GM12878 (cell line): ENCODE results near the gene PTPRD. TPM values are rescaled to one million over a fixed set of nuclear protein-coding genes. Genes with fewer than 3 reads are reported as not detected.

Experiments
- ATAC-seq: fragments of 200-7000 bp; cut with Tn5 transposase; 3 replicates; pipeline ENCODE4 v1.9.1; 2020; ENCODE audit warnings: mild to moderate bottlenecking, moderate library complexity
- BruUV-seq: library from RNA; stranded (reverse); fragments of 400-500 nt; replicated peaks from 2 replicates; lab custom pipeline; 2021; lab: Mats Ljungman, UMichigan
- CTCF ChIA-PET: fragments of 300-600 bp; sonication (Branson Sonifier 250); formaldehyde crosslinking; extraction: SDS; loops from one replicate; lab custom pipeline; 2021; ENCODE audit warnings: inconsistent platforms; lab: Yijun Ruan, JAX
- POLR2A ChIA-PET: fragments of 350-600 bp; formaldehyde crosslinking; extraction: SDS; loops from one replicate; lab custom pipeline; 2021; ENCODE audit warnings: inconsistent platforms; lab: Charles Lee
- RAD21 ChIA-PET: fragments of 300-600 bp; sonication (Branson Sonifier 250); formaldehyde crosslinking; loops from one replicate; lab custom pipeline; 2023; ENCODE audit warnings: antibody characterized with exemption; ENCODE audit not compliant: unreplicated experiment; lab: Charles Lee
- SMC1A ChIA-PET: fragments of 300-600 bp; sonication (Branson Sonifier 250); formaldehyde crosslinking; loops from one replicate; lab custom pipeline; 2023; ENCODE audit not compliant: unreplicated experiment, uncharacterized antibody; lab: Charles Lee
- DNase-seq: peaks from one replicate; pipeline ENCODE4 v3.0.0-alpha.2; 2011; ENCODE audit warnings: low read depth, low spot score
- FAIRE-seq: peaks from 3 replicates; lab custom pipeline; 2011; peaks lifted over from hg19 to GRCh38; lab: Jason Lieb, UNC
- H2AFZ ChIP-seq: 2 replicates; pipeline ENCODE4 v1.6.0; 2011; ENCODE audit warnings: low read depth, low read length, control low read depth; ENCODE audit not compliant: control insufficient read depth
- H3K27ac ChIP-seq: 2 replicates; pipeline ENCODE4 v1.5.1; 2011; ENCODE audit warnings: control low read depth; ENCODE audit not compliant: control insufficient read depth, insufficient read depth
- H3K27me3 ChIP-seq, 2 experiments: replicated peaks in 1 of 2; 2 replicates each; pipeline versions ENCODE4 v1.6.0 to v1.6.1; 2011; ENCODE audit warnings: low read length in 1 of 2; ENCODE audit not compliant: control insufficient read depth in 2 of 2, insufficient read depth in 2 of 2
- H3K36me3 ChIP-seq, 2 experiments: 2 replicates each; pipeline ENCODE4 v1.5.1; 2011; ENCODE audit warnings: low read length in 1 of 2; ENCODE audit not compliant: control insufficient read depth in 2 of 2, insufficient read depth in 2 of 2
- H3K4me1 ChIP-seq: 2 replicates; pipeline ENCODE4 v1.6.1; 2011; ENCODE audit warnings: mild to moderate bottlenecking, low read length, moderate library complexity, mixed read lengths; ENCODE audit not compliant: control insufficient read depth, insufficient read depth
- H3K4me2 ChIP-seq: 2 replicates; pipeline ENCODE4 v1.6.0; 2011; ENCODE audit warnings: control low read depth; ENCODE audit not compliant: control insufficient read depth, insufficient read depth
- H3K4me3 ChIP-seq: fragments of 200-600 bp; sonication (generic); 2 replicates; pipeline ENCODE4 v1.5.1; 2016
- H3K79me2 ChIP-seq: 2 replicates; pipeline ENCODE4 v1.6.0; 2011; ENCODE audit warnings: low read length; ENCODE audit not compliant: control insufficient read depth, insufficient read depth
- H3K9ac ChIP-seq: 2 replicates; pipeline ENCODE4 v1.8.0; 2011; ENCODE audit warnings: low read length, control low read depth, mixed read lengths; ENCODE audit not compliant: control insufficient read depth, insufficient read depth
- H3K9me3 ChIP-seq: replicated peaks from 3 replicates; pipeline ENCODE4 v1.5.1; 2011; ENCODE audit warnings: mild to moderate bottlenecking, low read length; ENCODE audit not compliant: control insufficient read depth, insufficient read depth
- H4K20me1 ChIP-seq: 2 replicates; pipeline ENCODE4 v1.6.0; 2011; ENCODE audit not compliant: control insufficient read depth, insufficient read depth
- BCL11A ChIP-seq: IDR thresholded peaks from 2 replicates; pipeline ENCODE4 v1.6.1; 2011; ENCODE audit warnings: low read depth, low read length
- CREB1 ChIP-seq: IDR thresholded peaks from 2 replicates; pipeline ENCODE4 v1.6.1; 2012; ENCODE audit warnings: low read depth, mild to moderate bottlenecking, inconsistent platforms
- CREM ChIP-seq: IDR thresholded peaks from 2 replicates; pipeline ENCODE4 v1.6.1; 2014; ENCODE audit warnings: antibody characterized with exemption, low read depth
- HDGF ChIP-seq: fragments of 450-650 bp; IDR thresholded peaks from 2 replicates; pipeline ENCODE4 v1.6.1; 2016; ENCODE audit warnings: antibody characterized with exemption
- PAX5 ChIP-seq: IDR thresholded peaks from 2 replicates; pipeline ENCODE4 v1.6.1; 2011; ENCODE audit warnings: low read depth, low read length, borderline replicate concordance
- POU2F2 ChIP-seq: IDR thresholded peaks from 3 replicates; pipeline ENCODE4 v1.6.1; 2011; ENCODE audit warnings: low read depth, mild to moderate bottlenecking, low read length, borderline replicate concordance
- RB1 ChIP-seq: fragments of 450-650 bp; formaldehyde crosslinking; IDR thresholded peaks from 2 replicates; pipeline ENCODE4 v1.6.1; 2017; ENCODE audit warnings: mild to moderate bottlenecking, borderline replicate concordance
- SKIL ChIP-seq: fragments of 450-650 bp; IDR thresholded peaks from 2 replicates; pipeline ENCODE4 v1.6.1; 2017; ENCODE audit warnings: mild to moderate bottlenecking, low read depth, inconsistent platforms; ENCODE audit not compliant: poor library complexity, severe bottlenecking
- ZBTB33 ChIP-seq: fragments of 450-650 bp; IDR thresholded peaks from 2 replicates; pipeline ENCODE4 v1.6.1; 2017; ENCODE audit warnings: mild to moderate bottlenecking
- ZSCAN29 ChIP-seq: fragments of 450-650 bp; IDR thresholded peaks from 2 replicates; pipeline ENCODE4 v1.6.1; 2017; ENCODE audit warnings: mild to moderate bottlenecking, moderate library complexity
- WGBS: methylation state at CpG from one replicate; pipeline ENCODE4 v1.1.6; 2016; ENCODE audit warnings: low lambda C conversion rate; ENCODE audit not compliant: insufficient replicate concordance, insufficient coverage; ENCODE audit errors: missing lambda C conversion rate; 5-methylcytosine and 5-hydroxymethylcytosine counted together
- in situ Hi-C: fragments of 300-500 bp; cut with MboI; formaldehyde crosslinking; loops from 9 replicates; pipeline ENCODE4 v1.14.3; 2018; ENCODE audit warnings: mixed read lengths
- intact Hi-C: fragments of 100-400 bp; cut with micrococcal nuclease; formaldehyde crosslinking; loops from one replicate; pipeline ENCODE4 v1.14.2; 2022; ENCODE audit not compliant: unreplicated experiment
- polyA plus RNA-seq, 11 experiments: library from polyadenylated mRNA; depleted of rRNA in 4 of 11; unstranded in 6 of 11; stranded (reverse) in 5 of 11; fragments of >200 nt; fragmentation: Nextera tagmentation in 4 of 11; fragmentation: Illumina TruSeq in 1 of 11; extraction: Ambion mirVana in 4 of 11; extraction: Trizol in 1 of 11; gene quantifications; 1 replicate in 1 of 11; 2 replicates in 10 of 11; pipeline versions ENCODE4 v1.2.1 to v1.2.3, GENCODE V29; 2011 to 2016; ENCODE audit warnings: inconsistent platforms in 2 of 11, missing spikeins in 2 of 11, low read depth in 1 of 11
- total RNA-seq, 4 experiments: library from RNA; depleted of rRNA in 3 of 4; stranded (reverse); fragments of >200 nt in 3 of 4; fragmentation: Illumina TruSeq in 1 of 4; extraction: Trizol in 1 of 4; gene quantifications; 2 replicates each; pipeline versions ENCODE4 v1.2.1 to v1.2.3, GENCODE V29; 2013 to 2021

Gene PTPRD
- total and polyA plus RNA-seq, 10 of the 15 experiments (the other 5 are each of a cell fraction or from before 2014, with no cell fraction given) = under 0.01 to 0.05 (median 0.01) TPM; not detected in 7

DNA sequence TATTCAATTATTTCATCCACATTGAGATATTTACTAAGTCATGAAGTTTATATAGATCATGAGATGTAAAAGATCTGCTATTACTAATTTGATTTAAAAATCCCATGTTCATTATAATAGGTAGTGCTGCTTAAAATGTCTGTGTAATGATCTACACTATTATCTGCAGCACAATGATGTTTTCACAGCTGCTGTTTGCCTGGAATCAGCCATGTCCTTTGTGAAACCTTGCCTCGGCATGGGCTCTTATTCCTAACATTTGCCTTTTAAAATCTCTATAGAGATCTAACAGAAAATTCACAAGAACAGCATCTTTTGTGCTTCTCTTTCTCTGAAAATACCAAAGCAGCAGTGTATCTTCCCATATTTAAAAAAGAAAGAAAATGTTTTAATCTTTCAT lies 444.6 kb downstream of the PTPRD start:
- ATAC-seq (no peak), FAIRE-seq (no peak), DNase-seq (no peak)
- CTCF ChIA-PET = no interaction called here
- H3K9ac ChIP-seq = no peak overlapping the region
- POLR2A ChIA-PET = no interaction called here
- BruUV-seq = no TSS peak
- in situ Hi-C loops = no loop called here
- TF ChIP-seq SKIL = no peak
- TF ChIP-seq POU2F2 = no peak
- no peak for TF ChIP-seq ZSCAN29
- no peak for TF ChIP-seq RB1
- TF ChIP-seq PAX5 = no peak
- no peak for TF ChIP-seq ZBTB33
- TF ChIP-seq BCL11A = no peak
- no peak for TF ChIP-seq CREB1
- TF ChIP-seq HDGF = no peak
- TF ChIP-seq CREM = no peak
- H3K4me1 ChIP-seq = no peaks in the 10 kb centered on the region
- H3K4me3 ChIP-seq = no peak overlapping the region
- SMC1A ChIA-PET = no interaction called here
- no peak overlapping the region for H2AFZ ChIP-seq
- 0% methylated on average over 1 of the region's 1 CpG for WGBS
- H3K9me3 ChIP-seq = no peaks in the 10 kb centered on the region
- RAD21 ChIA-PET = no interaction called here
- no peak overlapping the region for H3K27ac ChIP-seq
- no peaks in the 10 kb centered on the region for H4K20me1 ChIP-seq
- H3K27me3 ChIP-seq = no peaks in the 10 kb centered on the region
- intact Hi-C loops = no loop called here
- H3K79me2 ChIP-seq = no peaks in the 10 kb centered on the region
- H3K36me3 ChIP-seq = no peaks in the 10 kb centered on the region
- no peak overlapping the region for H3K4me2 ChIP-seq
